GM18909 (cell line): ENCODE measurements around the gene HBS1L.

ENCODE experiments used
- ATAC-seq: cut with Tn5 transposase; IDR thresholded peaks from one replicate; pipeline ENCODE4 v1.9.1; 2021; ENCODE audit warnings: mild to moderate bottlenecking; ENCODE audit not compliant: unreplicated experiment, poor library complexity

The HBS1L gene

DNA sequence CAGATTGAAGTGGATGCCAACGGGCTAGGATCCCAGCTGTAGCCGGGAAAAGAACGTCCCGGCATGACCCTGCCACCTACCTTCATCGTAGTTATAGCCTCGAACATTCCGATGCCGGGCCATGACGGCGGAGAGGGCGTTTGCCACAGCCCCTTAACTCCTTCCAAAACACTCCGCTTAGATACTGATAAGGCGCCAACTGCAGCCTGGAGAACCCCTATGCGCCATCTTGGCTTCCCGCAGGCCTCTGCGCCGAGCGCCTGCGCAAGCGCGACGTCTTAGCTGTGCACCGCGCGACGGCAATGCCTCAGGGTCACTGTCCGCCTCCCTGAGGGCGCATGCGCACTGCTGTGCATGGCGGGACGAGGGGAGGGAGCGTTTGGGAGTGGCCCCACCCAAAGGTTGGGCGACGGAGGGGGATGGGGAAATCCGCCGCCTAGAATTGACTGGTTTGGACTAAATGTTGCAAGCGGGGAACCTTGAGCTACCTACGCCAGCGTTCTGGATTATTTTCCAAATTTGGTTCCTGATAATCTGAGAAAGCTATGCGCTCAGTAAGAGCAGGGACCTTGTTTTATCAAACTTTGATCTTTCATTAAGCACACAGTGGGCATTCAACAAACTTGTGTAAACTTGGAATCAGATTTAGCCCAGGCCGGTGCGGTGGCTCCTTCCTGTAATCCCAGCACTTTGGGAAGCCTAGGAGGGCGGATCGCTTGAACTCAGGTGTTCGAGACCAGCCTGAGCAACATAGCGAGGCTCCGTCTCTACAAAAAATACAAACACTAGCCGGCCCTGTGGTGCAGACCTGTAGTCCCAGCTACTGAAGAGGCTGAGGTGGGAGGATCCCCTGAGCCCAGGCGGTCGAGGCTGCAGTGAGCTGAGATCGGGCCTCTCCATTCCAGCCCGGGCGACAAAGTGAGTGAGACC is at the start of gene HBS1L:
TSS of gene HBS1L (minus strand) at position 254 of the 930 bp plus-strand sequence. CDS start at position 123, 131 bp downstream.
- peak; percentile 98 for ATAC-seq

DNA sequence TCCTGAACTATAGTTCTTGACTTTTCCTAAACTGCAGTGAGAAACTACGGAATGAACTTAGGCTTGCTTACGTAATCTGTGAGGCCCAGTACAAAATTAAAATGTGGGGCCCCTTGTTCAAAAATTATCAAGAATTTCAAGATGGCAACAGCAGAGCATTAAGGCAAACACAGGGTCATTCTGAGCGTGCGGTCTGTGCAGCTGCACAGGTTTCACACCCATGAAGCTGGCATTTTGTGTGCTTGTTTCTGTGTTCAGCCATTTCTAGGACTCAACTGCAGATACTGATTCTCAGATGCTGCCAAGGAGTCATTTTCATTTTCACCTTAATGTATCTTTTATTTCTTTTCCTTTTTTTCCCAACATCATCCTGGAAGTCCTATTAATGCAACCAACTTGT is 49.6 kb upstream of the HBS1L start:
- ATAC-seq = no peak

DNA sequence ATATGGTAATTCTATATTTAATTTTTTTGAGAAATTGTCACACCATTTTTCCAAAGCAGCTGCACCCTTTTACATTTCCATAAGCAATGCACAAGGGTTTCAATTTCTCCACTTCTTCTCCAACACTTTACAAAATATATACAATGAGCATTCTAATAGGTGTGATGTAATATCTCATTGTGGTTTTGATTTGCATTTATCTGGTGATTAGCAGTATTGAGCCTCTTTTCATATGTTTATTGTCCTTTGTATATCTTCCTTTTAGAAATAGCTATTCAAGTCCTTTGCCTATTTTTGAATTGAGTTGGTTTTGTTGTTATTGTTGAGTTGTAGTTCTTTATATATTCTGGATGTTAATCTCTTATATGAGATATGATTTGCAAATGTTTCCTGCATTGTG is 47.6 kb upstream of the HBS1L start:
- ATAC-seq = no peak

DNA sequence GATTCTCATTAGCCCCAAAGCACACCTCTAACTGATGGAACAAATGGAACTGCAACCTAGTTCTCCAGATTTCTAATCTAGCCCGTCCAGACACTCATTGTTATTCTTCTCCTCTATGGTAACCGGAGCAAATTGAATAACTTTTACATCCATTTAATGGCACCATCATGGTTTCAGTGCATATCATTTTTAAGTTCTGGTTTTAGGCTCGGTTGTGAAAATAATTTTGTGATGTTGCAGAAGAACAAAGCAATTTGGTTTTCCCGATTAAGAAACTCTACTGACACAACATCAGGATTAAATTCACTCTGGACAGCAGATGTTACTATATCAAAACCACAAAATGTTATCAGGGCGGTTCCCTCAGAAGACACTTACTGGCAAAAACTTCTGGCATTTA is 42.5 kb upstream of the HBS1L start:
- no peak for ATAC-seq

DNA sequence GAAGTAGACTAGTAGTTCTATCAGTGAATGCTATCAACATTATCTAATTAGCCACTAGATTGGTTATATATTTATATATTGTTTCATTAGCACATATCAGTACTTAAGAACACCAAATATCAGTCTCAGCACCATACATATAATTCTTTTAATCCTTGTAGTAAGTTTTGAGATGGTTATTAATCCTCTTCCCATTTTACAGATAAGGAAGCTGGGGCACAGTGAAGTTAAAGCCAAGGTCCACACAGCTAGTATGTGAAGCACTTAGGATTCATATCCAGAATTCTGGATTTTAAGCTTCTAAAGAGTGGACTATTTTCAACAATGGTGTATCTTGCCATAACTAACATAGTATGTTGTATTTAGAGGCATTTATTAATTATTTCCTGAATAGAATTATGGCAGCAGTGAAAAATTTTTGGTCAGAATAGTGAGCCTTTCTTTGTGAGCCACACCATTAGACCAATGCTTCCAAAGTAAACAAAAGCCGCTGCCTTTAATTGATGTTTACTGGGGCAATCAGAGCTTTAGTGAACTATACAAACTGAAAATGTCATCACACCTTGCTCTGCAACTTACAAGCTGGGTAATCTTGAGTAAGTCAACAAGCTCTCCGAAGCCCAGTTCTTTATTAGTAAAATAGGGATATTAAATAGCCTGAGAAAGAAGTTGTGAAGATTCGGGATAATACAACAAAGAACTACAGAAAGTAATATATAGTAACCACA is 41.9 kb upstream of the HBS1L start:
- no peak for ATAC-seq

DNA sequence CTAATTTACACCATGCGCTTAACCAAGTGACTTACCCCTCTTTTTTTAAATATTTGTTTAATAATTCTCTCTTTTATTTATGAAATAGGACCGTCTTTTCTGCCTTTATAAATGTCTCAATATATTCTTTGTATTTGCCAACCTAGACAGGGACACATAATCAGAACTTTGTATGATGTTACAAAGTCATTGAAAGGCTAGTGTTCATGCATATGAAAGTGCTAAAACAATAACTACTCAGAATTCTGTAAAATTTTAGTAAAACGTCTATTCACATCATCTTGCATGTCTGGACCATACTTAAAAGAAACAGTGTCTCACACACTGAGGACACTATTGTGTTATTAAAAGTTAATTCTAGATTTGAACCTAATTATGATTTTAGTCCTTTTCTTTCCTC is 41.1 kb upstream of the HBS1L start:
- ATAC-seq = no peak

DNA sequence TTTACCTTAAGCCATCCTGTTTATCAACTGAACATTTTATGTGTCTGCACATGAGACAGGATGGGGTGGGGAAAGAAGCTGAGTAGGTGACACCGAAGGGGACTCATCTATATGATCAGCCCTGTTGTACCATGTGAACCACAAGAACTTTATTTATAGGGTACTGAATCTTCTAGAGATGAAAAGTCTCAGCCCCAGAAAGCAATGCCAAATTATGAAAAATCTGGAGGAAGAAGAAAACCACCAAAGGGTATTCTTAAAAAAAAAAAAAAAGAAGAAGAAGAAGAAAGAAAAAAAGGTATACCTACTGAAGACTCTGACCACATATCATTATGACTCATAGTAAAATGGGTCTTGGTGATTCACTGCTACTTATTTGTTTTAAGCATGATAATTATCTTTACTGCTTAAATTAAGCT is 39.8 kb upstream of the HBS1L start:
- ATAC-seq = peak; percentile 67

DNA sequence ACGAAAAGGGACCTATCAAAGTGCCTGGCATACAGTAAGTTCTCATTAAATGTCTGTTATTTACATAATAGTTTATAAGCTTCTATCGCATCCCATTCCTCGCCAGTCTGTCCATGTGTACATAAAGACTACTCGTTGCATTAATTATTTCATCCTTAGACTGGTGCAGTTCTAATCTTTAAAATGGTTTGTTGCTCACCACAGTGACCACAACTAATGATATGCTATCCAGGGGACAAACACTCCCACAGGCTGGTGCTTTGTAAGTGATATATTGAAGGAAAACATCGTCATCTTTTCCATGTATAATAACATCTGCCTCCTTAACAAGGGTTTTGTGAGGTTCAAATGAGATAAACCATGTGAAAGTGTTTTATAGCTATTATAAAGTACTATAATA is 39.0 kb upstream of the HBS1L start:
- no peak for ATAC-seq

DNA sequence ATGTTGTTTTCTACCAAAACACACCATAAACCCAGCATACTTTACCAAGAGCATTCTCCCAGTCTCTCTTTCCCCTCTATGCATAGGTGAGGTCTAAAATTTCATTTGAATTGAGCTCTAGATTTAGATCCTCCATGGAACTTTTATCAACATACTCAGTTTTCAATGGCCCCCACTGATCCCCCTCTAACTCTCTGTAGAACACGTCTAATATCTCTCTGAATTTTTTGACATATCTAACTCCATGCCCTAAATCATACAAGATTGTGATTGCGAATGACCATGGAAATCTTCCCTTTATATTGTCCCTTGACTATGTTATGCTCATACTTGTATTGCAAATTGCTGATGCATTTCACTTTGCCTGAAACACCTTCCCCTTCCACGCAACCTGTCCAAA is 38.1 kb upstream of the HBS1L start:
- no peak for ATAC-seq

DNA sequence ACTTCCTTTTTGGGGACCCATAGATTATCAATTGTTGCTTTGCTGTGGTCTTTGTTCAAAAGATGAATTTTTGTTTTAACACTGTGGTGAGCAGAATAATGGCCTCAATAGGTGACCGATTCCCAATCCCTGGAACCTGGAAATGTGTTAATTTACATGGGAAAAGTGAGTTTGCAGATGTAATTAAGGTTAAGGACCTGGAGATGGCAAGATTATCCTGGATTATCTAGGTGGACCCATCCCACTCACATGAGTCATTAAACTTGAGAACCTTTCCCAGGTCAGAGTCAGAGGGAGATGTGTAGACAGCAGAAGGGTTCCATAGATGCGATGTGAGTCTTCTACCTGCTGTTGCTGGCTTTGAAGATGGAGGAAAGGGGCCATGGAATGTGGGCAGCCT is 36.2 kb upstream of the HBS1L start:
- ATAC-seq = no peak

DNA sequence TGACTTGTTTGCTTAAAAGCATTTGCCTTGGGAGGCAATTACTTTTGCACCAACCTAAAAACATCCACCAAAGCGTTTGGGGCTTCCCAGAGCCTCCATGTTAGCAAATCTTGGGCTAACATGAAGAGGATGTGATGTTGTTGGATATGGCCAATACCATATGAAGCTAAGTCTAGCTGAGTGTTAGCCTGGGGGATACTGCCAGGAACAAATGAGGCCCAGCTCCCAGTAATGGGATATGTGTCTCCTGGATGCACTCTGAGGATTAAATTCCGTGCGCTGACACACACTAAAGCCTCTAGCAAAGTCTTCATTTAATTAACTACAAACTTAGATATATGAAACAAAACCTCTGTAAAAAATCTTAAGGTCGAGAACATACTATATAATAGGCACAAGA is 35.3 kb upstream of the HBS1L start:
- ATAC-seq = no peak

DNA sequence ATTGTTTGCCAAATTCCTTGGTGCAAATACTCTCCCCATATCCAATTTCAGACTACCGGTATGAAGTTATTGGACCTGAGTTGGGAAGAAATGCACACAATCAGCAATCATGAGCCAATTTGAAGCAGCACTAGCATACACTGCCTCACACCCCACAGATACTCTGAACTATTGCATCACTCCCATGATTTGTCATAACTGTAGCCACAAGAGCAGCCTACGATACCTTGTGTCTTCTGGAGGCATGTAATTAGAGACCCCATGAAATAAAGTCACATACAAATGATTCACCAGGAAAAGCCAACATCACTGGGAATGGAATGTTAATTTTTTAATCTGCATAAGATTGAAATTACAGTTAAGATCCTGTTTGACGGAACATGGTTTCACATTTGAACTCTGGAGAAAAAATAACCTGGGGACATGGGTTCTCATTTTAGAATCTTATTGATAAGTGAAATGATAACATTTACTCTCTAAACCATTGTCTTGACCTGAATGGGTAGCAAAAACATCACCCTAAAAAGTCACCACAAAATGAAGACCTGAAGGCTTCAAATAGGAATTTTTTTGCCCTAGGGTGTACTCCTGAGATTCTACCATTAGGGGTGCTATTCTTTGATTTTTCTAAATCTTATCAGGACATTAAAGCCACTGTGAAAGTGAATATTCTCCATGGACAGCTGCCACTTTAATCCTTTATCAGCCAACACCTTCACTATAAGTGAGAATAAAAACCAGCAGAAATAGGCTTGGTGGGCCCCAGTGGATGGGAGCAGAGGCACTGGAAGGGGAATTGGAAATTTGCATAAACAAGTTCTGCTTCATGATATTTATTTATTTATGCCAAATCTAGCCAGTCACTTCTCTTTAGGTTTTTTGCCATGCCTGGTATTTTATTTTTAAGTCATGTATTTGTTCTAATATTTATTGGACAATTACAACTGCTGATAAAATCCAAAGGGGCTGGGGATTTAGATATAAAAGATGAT is 34.5 kb upstream of the HBS1L start:
- peak; percentile 75 for ATAC-seq

DNA sequence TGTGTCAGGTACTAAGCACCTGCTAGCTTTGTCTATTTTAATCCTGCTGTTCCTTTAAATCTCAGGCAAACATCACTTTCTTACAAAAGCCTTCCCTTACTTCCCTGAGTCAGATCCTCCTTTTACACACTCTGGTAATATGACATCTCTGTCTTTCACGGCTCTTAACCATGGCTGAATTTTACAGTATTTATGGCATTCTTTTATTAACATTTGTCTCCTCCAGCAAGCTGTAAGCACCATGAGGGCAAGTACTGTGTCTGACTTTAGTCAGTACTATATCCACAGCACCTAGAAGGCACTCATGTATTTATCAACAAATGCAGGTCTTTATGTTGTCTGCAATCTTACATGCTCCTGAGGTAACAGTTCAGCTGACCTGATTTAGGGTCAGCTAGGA is 33.7 kb upstream of the HBS1L start:
- peak; percentile 10 for ATAC-seq

DNA sequence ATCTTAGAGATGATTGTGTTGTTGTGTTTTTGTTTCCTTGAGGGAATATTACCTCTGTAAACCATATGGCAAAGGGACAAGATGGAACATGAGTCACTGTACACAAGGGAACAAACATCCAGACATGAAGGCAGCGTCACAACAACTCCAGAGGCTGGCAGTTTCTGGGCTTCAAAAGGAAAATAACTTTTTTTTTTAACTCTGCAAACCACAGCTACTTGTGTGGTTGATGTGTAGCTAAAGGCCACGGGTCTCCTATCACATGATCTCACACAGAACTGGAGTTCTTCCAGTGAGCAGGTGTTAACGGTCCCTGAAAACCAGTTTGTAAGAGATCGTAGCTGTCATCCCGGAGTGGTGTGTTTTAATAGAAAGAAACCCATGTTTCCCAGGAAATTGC is 33.2 kb upstream of the HBS1L start:
- peak; percentile 41 for ATAC-seq

DNA sequence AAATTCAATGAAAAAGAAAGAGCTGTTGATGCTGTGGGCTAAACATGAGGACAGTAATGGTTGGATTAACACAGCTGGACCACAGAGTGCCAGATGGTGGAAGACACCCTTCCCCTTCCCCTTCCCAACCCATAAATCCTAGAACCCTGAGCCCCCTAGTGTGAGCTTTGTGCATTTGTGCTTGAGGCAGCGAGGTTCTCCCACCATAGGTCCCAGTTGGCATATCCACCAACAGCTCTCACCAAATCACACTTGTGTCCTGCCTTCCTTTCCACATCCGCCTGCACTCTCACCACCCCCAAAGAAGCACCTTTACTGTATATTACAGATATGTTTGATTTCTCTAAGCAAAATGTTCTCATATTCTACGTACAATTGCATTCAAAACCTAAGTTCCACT is 32.8 kb upstream of the HBS1L start:
- ATAC-seq = peak; percentile 2

DNA sequence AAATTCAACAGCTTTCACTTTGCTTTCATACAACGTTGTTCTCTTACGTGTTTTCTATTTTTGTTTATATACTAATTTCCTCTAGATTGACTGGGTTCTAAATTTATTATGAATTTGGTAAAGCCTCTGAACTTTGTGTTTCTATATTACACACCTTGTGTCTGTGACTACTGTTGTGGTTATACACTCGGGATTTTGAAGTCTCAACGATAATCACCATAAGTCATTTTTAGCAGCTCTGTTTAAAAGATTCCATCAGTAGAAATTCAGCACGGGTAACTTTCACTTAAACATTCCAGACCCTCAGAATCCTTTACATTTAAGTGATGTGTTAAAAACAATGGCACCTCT is 31.8 kb upstream of the HBS1L start:
- ATAC-seq = no peak

DNA sequence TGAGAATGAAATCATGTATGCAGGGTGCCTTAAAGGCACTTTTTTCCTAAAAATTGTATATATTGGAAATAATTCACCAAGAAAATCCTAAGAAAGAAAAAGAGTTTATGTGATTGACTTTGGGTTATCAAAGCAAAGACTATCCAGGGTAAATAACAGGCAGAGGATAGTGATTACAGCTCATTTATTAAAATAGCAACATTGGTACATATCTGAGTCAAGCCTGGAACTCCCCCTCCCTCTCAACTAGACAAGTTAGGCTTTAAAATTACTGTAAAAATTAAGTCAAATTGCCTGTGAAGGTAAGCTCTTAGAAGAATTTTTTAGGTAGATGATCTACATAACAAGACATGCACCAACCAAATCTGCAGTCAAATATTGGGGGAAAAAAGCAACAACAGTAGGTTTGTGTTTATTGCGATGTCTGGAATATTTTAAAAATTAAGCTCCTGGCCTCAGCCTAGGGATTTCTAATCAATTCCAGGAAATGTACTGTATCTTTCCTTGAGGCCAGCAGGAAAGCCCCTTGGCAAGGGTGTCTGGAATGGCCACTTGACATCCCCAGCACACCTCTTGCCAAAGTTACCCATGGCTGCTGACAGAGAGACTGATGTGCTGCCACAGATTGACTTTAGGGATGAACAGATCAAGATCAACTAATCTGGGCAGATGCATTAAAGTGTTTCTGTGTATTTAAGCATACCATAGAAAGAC is 31.2 kb upstream of the HBS1L start:
- ATAC-seq = no peak

DNA sequence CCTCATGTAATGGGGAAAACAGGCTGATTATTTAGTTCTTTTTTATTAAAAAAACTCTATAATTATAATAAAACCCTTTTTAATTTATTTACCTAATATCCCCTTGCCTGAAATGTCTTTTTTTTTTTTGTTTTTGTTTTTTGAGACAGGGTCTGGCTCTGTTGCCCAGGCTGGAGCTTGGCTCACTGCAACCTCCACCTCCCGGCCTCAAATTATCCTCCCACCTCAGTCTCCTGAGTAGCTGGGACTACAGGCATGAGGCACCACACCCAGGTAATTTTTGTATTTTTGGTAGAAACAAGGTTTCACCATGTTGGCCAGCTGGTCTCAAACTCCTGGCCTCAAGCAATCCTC is 30.3 kb upstream of the HBS1L start:
- no peak for ATAC-seq

DNA sequence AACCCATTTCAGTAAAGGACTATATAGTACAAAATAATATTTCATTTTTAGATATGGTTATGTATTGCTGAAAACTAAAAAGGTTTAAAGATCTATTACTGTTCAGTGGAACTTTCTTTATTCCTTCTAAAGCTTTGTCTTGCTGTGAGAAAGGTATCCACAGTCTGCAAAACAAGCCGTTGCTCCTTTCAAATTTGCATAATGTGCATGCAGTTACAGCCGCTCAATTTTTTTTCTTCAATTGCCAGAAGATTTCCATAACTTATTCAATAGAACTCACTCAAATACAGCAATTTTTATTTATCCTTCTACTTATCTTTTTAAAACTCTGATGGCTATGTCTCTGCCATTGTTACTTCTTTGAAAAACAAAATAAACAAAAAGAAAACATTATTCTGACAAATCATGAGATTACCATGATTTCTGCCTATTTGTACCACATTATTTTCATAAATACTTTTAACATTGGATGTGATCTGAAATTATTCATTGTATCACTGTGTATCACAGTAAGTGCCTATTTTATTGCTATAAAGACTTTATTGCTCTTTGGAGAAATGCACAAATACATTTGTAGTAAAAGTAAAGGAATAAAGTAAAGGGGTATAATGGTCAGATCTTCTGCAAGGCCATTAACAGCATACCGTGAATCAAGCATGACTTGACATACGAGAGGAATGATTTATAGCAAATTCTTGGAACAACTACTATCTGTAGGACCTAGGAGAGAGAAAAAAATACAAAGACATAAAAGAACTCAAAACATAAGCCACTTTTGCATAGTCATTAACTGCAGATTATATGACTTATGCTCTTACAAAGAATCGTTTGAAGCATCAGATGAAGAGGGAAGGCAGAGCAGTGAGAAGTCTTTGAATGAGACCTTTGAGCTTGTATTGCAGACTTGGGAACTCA is 29.6 kb upstream of the HBS1L start:
- ATAC-seq = no peak
